SK-N-SH (cell line): ENCODE measurements around the gene TPSB2.

Experiments used
- EP300 ChIP-seq, 2 experiments: IDR thresholded peaks; 2 replicates each; pipeline versions ENCODE4 v1.4.0 to v1.6.1; 2012; ENCODE audit warnings: borderline replicate concordance in 1 of 2, low read depth in 1 of 2, low read length in 1 of 2
- IRF3 ChIP-seq: fragments of 150-350 bp; IDR thresholded peaks from 2 replicates; pipeline ENCODE4 v1.6.1; 2016; ENCODE audit warnings: mild to moderate bottlenecking, low read depth, low read length
- NRF1 ChIP-seq: IDR thresholded peaks from 2 replicates; pipeline ENCODE4 v1.6.1; 2012; ENCODE audit warnings: low read depth, mild to moderate bottlenecking, low read length
- RAD21 ChIP-seq: IDR thresholded peaks from 2 replicates; pipeline ENCODE4 v1.6.1; 2012; ENCODE audit warnings: mild to moderate bottlenecking, low read length
- REST ChIP-seq: IDR thresholded peaks from 2 replicates; pipeline ENCODE4 v1.6.1; 2012; ENCODE audit warnings: mild to moderate bottlenecking, low read depth, low read length, moderate library complexity
- RFX5 ChIP-seq: IDR thresholded peaks from 2 replicates; pipeline ENCODE4 v1.6.1; 2012; ENCODE audit warnings: mild to moderate bottlenecking, improper control_type of control experiment, low read length
- RXRA ChIP-seq: IDR thresholded peaks from 2 replicates; pipeline ENCODE4 v1.4.0; 2012; ENCODE audit warnings: low read depth, mild to moderate bottlenecking, borderline replicate concordance
- SIN3A ChIP-seq: IDR thresholded peaks from 2 replicates; pipeline ENCODE4 v1.6.1; 2012; ENCODE audit warnings: low read depth, mild to moderate bottlenecking, low read length, moderate library complexity, borderline replicate concordance
- TF ChIP-seq, protein P1 (sequence below): fragments of 200-600 bp; sonication (generic); IDR thresholded peaks from 2 replicates; pipeline ENCODE4 v1.6.1; 2017; ENCODE audit warnings: antibody characterized with exemption, mild to moderate bottlenecking, moderate library complexity
- TF ChIP-seq, protein P2 (sequence below): fragments of 150-350 bp; IDR thresholded peaks from 2 replicates; pipeline ENCODE4 v1.6.1; 2017; ENCODE audit warnings: antibody characterized with exemption, low read length, low read depth, borderline replicate concordance
- TF ChIP-seq, protein P3 (sequence below): IDR thresholded peaks from 2 replicates; pipeline ENCODE4; 2012

DNA sequence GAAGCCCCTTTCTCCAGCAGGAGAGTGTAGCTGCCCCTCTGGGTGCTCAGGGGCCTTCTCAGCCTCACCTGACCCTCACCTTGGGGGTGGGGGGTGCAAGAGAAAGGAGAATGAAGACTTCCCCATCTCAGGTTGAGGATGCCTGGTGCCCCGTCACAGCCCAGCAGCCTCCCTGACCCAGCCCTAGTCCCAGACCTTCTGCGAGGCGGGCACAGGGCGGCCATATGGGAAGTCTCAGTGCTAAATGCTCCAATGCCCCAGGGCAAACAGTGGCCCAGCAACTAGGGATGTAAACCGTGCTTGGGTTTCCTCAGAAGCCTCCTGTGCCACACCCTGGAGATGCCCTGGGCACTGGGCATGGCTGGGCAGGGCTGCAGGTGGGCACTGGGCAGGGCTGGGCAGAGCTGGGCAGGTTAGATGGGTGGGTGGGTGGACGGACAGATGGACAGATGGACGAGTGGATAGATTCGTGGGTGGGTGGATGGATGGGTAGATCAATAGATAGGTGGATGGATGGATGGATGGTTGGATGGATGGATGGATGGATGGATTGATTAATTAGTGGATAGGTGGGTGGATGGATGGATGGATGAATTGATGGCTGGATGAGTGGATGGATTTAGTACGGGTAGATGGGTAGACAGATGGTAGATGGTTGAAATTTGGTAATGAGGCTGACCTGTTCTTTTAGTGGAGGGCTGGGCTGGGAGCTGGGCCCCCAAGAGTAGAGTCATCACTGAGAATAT, 42.6 kb upstream of the TPSB2 start:
- TF ChIP-seq, protein P1, sequence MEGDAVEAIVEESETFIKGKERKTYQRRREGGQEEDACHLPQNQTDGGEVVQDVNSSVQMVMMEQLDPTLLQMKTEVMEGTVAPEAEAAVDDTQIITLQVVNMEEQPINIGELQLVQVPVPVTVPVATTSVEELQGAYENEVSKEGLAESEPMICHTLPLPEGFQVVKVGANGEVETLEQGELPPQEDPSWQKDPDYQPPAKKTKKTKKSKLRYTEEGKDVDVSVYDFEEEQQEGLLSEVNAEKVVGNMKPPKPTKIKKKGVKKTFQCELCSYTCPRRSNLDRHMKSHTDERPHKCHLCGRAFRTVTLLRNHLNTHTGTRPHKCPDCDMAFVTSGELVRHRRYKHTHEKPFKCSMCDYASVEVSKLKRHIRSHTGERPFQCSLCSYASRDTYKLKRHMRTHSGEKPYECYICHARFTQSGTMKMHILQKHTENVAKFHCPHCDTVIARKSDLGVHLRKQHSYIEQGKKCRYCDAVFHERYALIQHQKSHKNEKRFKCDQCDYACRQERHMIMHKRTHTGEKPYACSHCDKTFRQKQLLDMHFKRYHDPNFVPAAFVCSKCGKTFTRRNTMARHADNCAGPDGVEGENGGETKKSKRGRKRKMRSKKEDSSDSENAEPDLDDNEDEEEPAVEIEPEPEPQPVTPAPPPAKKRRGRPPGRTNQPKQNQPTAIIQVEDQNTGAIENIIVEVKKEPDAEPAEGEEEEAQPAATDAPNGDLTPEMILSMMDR: no peak
- TF ChIP-seq RAD21 (no peak), NRF1 (no peak), EP300 (IDR thresholded peaks at IDR 0.05; ENCODE audit: borderline replicate concordance in 1 of 2, low read depth in 1 of 2, low read length in 1 of 2) (peak in 1 of 2 experiments; percentile 32; a peak in 1 of 4 replicates), SIN3A (no peak), REST (no peak), RFX5 (no peak), RXRA (no peak), IRF3 (no peak)
- TF ChIP-seq, protein P2, sequence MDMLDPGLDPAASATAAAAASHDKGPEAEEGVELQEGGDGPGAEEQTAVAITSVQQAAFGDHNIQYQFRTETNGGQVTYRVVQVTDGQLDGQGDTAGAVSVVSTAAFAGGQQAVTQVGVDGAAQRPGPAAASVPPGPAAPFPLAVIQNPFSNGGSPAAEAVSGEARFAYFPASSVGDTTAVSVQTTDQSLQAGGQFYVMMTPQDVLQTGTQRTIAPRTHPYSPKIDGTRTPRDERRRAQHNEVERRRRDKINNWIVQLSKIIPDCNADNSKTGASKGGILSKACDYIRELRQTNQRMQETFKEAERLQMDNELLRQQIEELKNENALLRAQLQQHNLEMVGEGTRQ: no peak
- TF ChIP-seq, protein P3, sequence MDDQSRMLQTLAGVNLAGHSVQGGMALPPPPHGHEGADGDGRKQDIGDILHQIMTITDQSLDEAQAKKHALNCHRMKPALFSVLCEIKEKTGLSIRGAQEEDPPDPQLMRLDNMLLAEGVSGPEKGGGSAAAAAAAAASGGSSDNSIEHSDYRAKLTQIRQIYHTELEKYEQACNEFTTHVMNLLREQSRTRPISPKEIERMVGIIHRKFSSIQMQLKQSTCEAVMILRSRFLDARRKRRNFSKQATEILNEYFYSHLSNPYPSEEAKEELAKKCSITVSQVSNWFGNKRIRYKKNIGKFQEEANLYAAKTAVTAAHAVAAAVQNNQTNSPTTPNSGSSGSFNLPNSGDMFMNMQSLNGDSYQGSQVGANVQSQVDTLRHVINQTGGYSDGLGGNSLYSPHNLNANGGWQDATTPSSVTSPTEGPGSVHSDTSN: no peak
